HCT116 (cell line): ENCODE results near the gene UBAC2.

ENCODE experiments used
- CTCF ChIP-seq, 3 experiments: fragments of 200-600 bp in 1 of 3; sonication (generic) in 1 of 3; IDR thresholded peaks in 2 of 3; conservative IDR thresholded peaks in 1 of 3; 2 replicates each; pipeline ENCODE4 v1.5.1; 2012 to 2017; ENCODE audit warnings: low read depth in 2 of 3, low read length in 2 of 3, antibody characterized with exemption in 1 of 3, borderline replicate concordance in 1 of 3, control low read depth in 1 of 3, mild to moderate bottlenecking in 1 of 3, mixed read lengths in 1 of 3, mixed run types in 1 of 3, moderate library complexity in 1 of 3; ENCODE audit not compliant: insufficient read depth in 1 of 3
- EZH2phosphoT487 ChIP-seq: fragments of 200-600 bp; IDR thresholded peaks from 2 replicates; pipeline ENCODE4 v1.6.1; 2018; ENCODE audit warnings: antibody characterized with exemption, borderline replicate concordance
- JUND ChIP-seq: IDR thresholded peaks from 2 replicates; pipeline ENCODE4 v1.6.1; 2012
- POLR2A ChIP-seq: IDR thresholded peaks from 2 replicates; pipeline ENCODE4 v1.7.0; 2011; ENCODE audit warnings: borderline replicate concordance; ENCODE audit not compliant: insufficient read depth, insufficient read length; ENCODE audit errors: extremely low read depth
- POLR2AphosphoS5 ChIP-seq: IDR thresholded peaks from 2 replicates; pipeline ENCODE4 v1.6.1; 2011; ENCODE audit warnings: mild to moderate bottlenecking, low read depth, low read length, moderate library complexity
- YY1 ChIP-seq: IDR thresholded peaks from 2 replicates; pipeline ENCODE4 v1.6.1; 2011; ENCODE audit warnings: low read length, low read depth, moderate library complexity, mild to moderate bottlenecking; ENCODE audit not compliant: insufficient replicate concordance; ENCODE audit errors: extremely low read depth

- no peak for TF ChIP-seq CTCF (IDR thresholded peaks at IDR 0.05 in 2 of 3, conservative IDR thresholded peaks at IDR 0.05 in 1 of 3; ENCODE audit: borderline replicate concordance in 1 of 3, insufficient read depth in 1 of 3, low read depth in 2 of 3, low read length in 2 of 3)
- no peak for TF ChIP-seq JUND
- no peak for TF ChIP-seq POLR2A
- TF ChIP-seq YY1, result no peak
- TF ChIP-seq POLR2AphosphoS5, result no peak
- TF ChIP-seq EZH2phosphoT487, result no peak
Measured at GRCh38 chr13:99220199-99220935, 19.7 kb downstream of the UBAC2 start.
